CD4-positive, alpha-beta memory T cell (primary cell): ENCODE data around the gene PRDM16. TPM values are rescaled to one million over a fixed set of nuclear protein-coding genes. Genes with fewer than 3 reads are reported as not detected.

Experiments used
- CTCF ChIA-PET: fragments of 350-600 bp; sonication (Branson Sonifier 250); formaldehyde crosslinking; loops from one replicate; lab custom pipeline; 2021; ENCODE audit warnings: inconsistent platforms; ENCODE audit not compliant: partially characterized antibody; lab: Charles Lee
- POLR2A ChIA-PET: fragments of 350-600 bp; sonication (Branson Sonifier 250); formaldehyde crosslinking; loops from one replicate; lab custom pipeline; 2021; ENCODE audit not compliant: partially characterized antibody; lab: Charles Lee
- DNase-seq, 5 donors: peaks; one replicate each; pipeline versions ENCODE4 v3.0.0 to v3.0.0-alpha.2; 2020 to 2022; ENCODE audit warnings: mixed read lengths in 1 of 5
- H3K27ac ChIP-seq: one replicate; pipeline ENCODE4 v1.7.0; 2013; ENCODE audit warnings: low read depth, low read length
- H3K27me3 ChIP-seq: 2 replicates; pipeline ENCODE4 v1.7.0; 2013; ENCODE audit warnings: mild to moderate bottlenecking, low read length, moderate library complexity; ENCODE audit not compliant: insufficient read depth
- H3K36me3 ChIP-seq: 2 replicates; pipeline ENCODE4 v1.7.0; 2013; ENCODE audit warnings: mild to moderate bottlenecking, low read length, moderate library complexity; ENCODE audit not compliant: insufficient read depth
- H3K4me1 ChIP-seq: 2 replicates; pipeline ENCODE4 v1.7.0; 2013; ENCODE audit warnings: mild to moderate bottlenecking, low read length, moderate library complexity; ENCODE audit not compliant: insufficient read depth
- H3K4me3 ChIP-seq, 2 donors: one replicate each; pipeline ENCODE4 v1.7.0; 2013; ENCODE audit warnings: low read length in 2 of 2, mild to moderate bottlenecking in 1 of 2
- H3K9me3 ChIP-seq, 2 donors: one replicate each; pipeline ENCODE4 v1.7.0; 2013; ENCODE audit warnings: low read length in 2 of 2, control low read depth in 1 of 2; ENCODE audit not compliant: control insufficient read depth in 1 of 2
- H3K27ac Mint-ChIP-seq, 7 donors: one replicate each; pipeline ENCODE4 v1.8.0; 2020 to 2021; ENCODE audit warnings: mixed read lengths in 7 of 7, mild to moderate bottlenecking in 6 of 7, inconsistent platforms in 3 of 7, moderate library complexity in 3 of 7
- H3K27me3 Mint-ChIP-seq, 2 donors: one replicate each; pipeline ENCODE4 v1.8.0; 2020 to 2021; ENCODE audit warnings: mixed read lengths in 2 of 2
- H3K36me3 Mint-ChIP-seq, 2 donors: one replicate each; pipeline ENCODE4 v1.8.0; 2020 to 2021; ENCODE audit warnings: mixed read lengths in 2 of 2, inconsistent platforms in 1 of 2, mild to moderate bottlenecking in 1 of 2
- H3K4me1 Mint-ChIP-seq, 4 donors: one replicate each; pipeline ENCODE4 v1.8.0; 2020 to 2021; ENCODE audit warnings: mixed read lengths in 4 of 4, mild to moderate bottlenecking in 1 of 4
- H3K4me3 Mint-ChIP-seq, 8 donors: one replicate each; pipeline ENCODE4 v1.8.0; 2020 to 2021; ENCODE audit warnings: mixed read lengths in 8 of 8, mild to moderate bottlenecking in 7 of 8, moderate library complexity in 6 of 8, inconsistent platforms in 3 of 8
- H3K9me3 Mint-ChIP-seq, 8 donors: one replicate each; pipeline ENCODE4 v1.8.0; 2020 to 2021; ENCODE audit warnings: mixed read lengths in 8 of 8, mild to moderate bottlenecking in 5 of 8, inconsistent platforms in 3 of 8, moderate library complexity in 1 of 8
- intact Hi-C: fragments of 100-400 bp; cut with micrococcal nuclease; formaldehyde crosslinking; loops from one replicate; pipeline ENCODE4 v1.15.1; 2023
- polyA plus RNA-seq, 2 donors: library from polyadenylated mRNA; unstranded; fragments of 300-500 nt; fragmentation: Illumina TruSeq; gene quantifications; one replicate each; pipeline ENCODE4 v1.2.3, GENCODE V29; 2021
- total RNA-seq, 2 experiments: library from RNA; stranded (reverse); gene quantifications; one replicate each; pipeline ENCODE4 v1.2.3, GENCODE V29; 2021

The PRDM16 gene
- total and polyA plus RNA-seq, 4 experiments from 2014 or later = not detected

- no peaks in the 10 kb centered on the region for H3K27me3 ChIP-seq
- ChIA-PET CTCF (no interaction called here), POLR2A (no interaction called here)
- H3K27ac ChIP-seq = no peak overlapping the region
- Mint-ChIP-seq H3K9me3 (no peaks in the 10 kb centered on the region), H3K27me3 (peaks cover 0 to 1% of the 10 kb centered on the region in 2 donors), H3K27ac (no peak overlapping the region), H3K36me3 (no peaks in the 10 kb centered on the region), H3K4me1 (no peaks in the 10 kb centered on the region), H3K4me3 (no peak overlapping the region)
- no peak for DNase-seq
- H3K4me3 ChIP-seq = no peak overlapping the region
- no peaks in the 10 kb centered on the region for H3K4me1 ChIP-seq
- no peaks in the 10 kb centered on the region for H3K36me3 ChIP-seq
- intact Hi-C loops = no loop called here
- H3K9me3 ChIP-seq = no peaks in the 10 kb centered on the region
Measured at GRCh38 chr1:3428899-3429298, 359.9 kb downstream of the PRDM16 start.

- no peak overlapping the region for H3K27ac ChIP-seq
- ChIA-PET CTCF (no interaction called here), POLR2A (no interaction called here)
- no peak overlapping the region for H3K4me3 Mint-ChIP-seq
- H3K36me3 ChIP-seq = no peaks in the 10 kb centered on the region
- peaks cover 0 to 1% of the 10 kb centered on the region in 2 donors for H3K27me3 Mint-ChIP-seq
- no peaks in the 10 kb centered on the region for H3K9me3 Mint-ChIP-seq
- H3K4me3 ChIP-seq = no peak overlapping the region
- no peaks in the 10 kb centered on the region for H3K4me1 Mint-ChIP-seq
- DNase-seq = no peak
- H3K27me3 ChIP-seq = no peaks in the 10 kb centered on the region
- H3K4me1 ChIP-seq = no peaks in the 10 kb centered on the region
- intact Hi-C loops = no loop called here
- H3K27ac Mint-ChIP-seq = no peak overlapping the region
- no peaks in the 10 kb centered on the region for H3K9me3 ChIP-seq
- H3K36me3 Mint-ChIP-seq = no peaks in the 10 kb centered on the region
Measured at GRCh38 chr1:3429320-3429719, 360.3 kb downstream of the PRDM16 start.

GRCh38 chr1:3429766-3430165 lies 360.8 kb downstream of the PRDM16 start:
- peaks cover 0 to 1% of the 10 kb centered on the region in 2 donors for H3K27me3 Mint-ChIP-seq
- intact Hi-C loops = no loop called here
- no peaks in the 10 kb centered on the region for H3K4me1 Mint-ChIP-seq
- Histone ChIP-seq H3K9me3 (no peaks in the 10 kb centered on the region), H3K4me3 (no peak overlapping the region), H3K27ac (no peak overlapping the region), H3K4me1 (no peaks in the 10 kb centered on the region), H3K27me3 (no peaks in the 10 kb centered on the region), H3K36me3 (no peaks in the 10 kb centered on the region)
- ChIA-PET CTCF (no interaction called here), POLR2A (no interaction called here)
- H3K36me3 Mint-ChIP-seq = no peaks in the 10 kb centered on the region
- no peak overlapping the region for H3K4me3 Mint-ChIP-seq
- H3K27ac Mint-ChIP-seq = no peak overlapping the region
- no peak for DNase-seq
- H3K9me3 Mint-ChIP-seq = no peaks in the 10 kb centered on the region

- H3K9me3 Mint-ChIP-seq = no peaks in the 10 kb centered on the region
- no peak overlapping the region for H3K27ac Mint-ChIP-seq
- intact Hi-C loops = no loop called here
- peaks cover 0 to 1% of the 10 kb centered on the region in 2 donors for H3K27me3 Mint-ChIP-seq
- ChIA-PET POLR2A (no interaction called here), CTCF (no interaction called here)
- Histone ChIP-seq H3K36me3 (no peaks in the 10 kb centered on the region), H3K4me1 (no peaks in the 10 kb centered on the region), H3K9me3 (no peaks in the 10 kb centered on the region), H3K4me3 (no peak overlapping the region), H3K27ac (no peak overlapping the region), H3K27me3 (no peaks in the 10 kb centered on the region)
- no peaks in the 10 kb centered on the region for H3K4me1 Mint-ChIP-seq
- H3K4me3 Mint-ChIP-seq = no peak overlapping the region
- H3K36me3 Mint-ChIP-seq = no peaks in the 10 kb centered on the region
- DNase-seq = no peak
Measured at GRCh38 chr1:3430406-3430805, 361.4 kb downstream of the PRDM16 start.

- Histone ChIP-seq H3K27ac (no peak overlapping the region), H3K4me3 (no peak overlapping the region), H3K9me3 (no peaks in the 10 kb centered on the region), H3K27me3 (no peaks in the 10 kb centered on the region), H3K4me1 (no peaks in the 10 kb centered on the region), H3K36me3 (no peaks in the 10 kb centered on the region)
- Mint-ChIP-seq H3K27ac (no peak overlapping the region), H3K9me3 (no peaks in the 10 kb centered on the region), H3K4me1 (no peaks in the 10 kb centered on the region), H3K4me3 (no peak overlapping the region), H3K27me3 (peaks cover 0 to 1% of the 10 kb centered on the region in 2 donors), H3K36me3 (no peaks in the 10 kb centered on the region)
- ChIA-PET CTCF (no interaction called here), POLR2A (no interaction called here)
- DNase-seq = no peak
- intact Hi-C loops = no loop called here
Measured at GRCh38 chr1:3430820-3431219, 361.8 kb downstream of the PRDM16 start.

- Mint-ChIP-seq H3K27me3 (peaks cover 0 to 1% of the 10 kb centered on the region in 2 donors), H3K9me3 (no peaks in the 10 kb centered on the region), H3K36me3 (no peaks in the 10 kb centered on the region), H3K4me1 (no peaks in the 10 kb centered on the region), H3K27ac (no peak overlapping the region), H3K4me3 (no peak overlapping the region)
- no peak for DNase-seq
- POLR2A ChIA-PET = no interaction called here
- intact Hi-C loops = no loop called here
- no peaks in the 10 kb centered on the region for H3K27me3 ChIP-seq
- CTCF ChIA-PET = no interaction called here
- no peak overlapping the region for H3K4me3 ChIP-seq
- H3K9me3 ChIP-seq = no peaks in the 10 kb centered on the region
- no peaks in the 10 kb centered on the region for H3K36me3 ChIP-seq
- no peak overlapping the region for H3K27ac ChIP-seq
- H3K4me1 ChIP-seq = no peaks in the 10 kb centered on the region
Measured at GRCh38 chr1:3431266-3431665, 362.3 kb downstream of the PRDM16 start.

GRCh38 chr1:3431686-3432085 lies 362.7 kb downstream of the PRDM16 start:
- H3K27me3 ChIP-seq = no peaks in the 10 kb centered on the region
- ChIA-PET CTCF (no interaction called here), POLR2A (no interaction called here)
- Mint-ChIP-seq H3K27ac (no peak overlapping the region), H3K36me3 (no peaks in the 10 kb centered on the region), H3K4me3 (no peak overlapping the region), H3K4me1 (no peaks in the 10 kb centered on the region), H3K27me3 (peaks cover 0 to 1% of the 10 kb centered on the region in 2 donors), H3K9me3 (no peaks in the 10 kb centered on the region)
- H3K27ac ChIP-seq = no peak overlapping the region
- DNase-seq = no peak
- H3K4me1 ChIP-seq = no peaks in the 10 kb centered on the region
- no peaks in the 10 kb centered on the region for H3K36me3 ChIP-seq
- H3K9me3 ChIP-seq = no peaks in the 10 kb centered on the region
- H3K4me3 ChIP-seq = no peak overlapping the region
- intact Hi-C loops = no loop called here

GRCh38 chr1:3432306-3432705 lies 363.3 kb downstream of the PRDM16 start:
- POLR2A ChIA-PET = no interaction called here
- H3K9me3 ChIP-seq = no peaks in the 10 kb centered on the region

More at GRCh38 chr1:3432306-3432705, 363.3 kb downstream of the PRDM16 start:
- CTCF ChIA-PET = no interaction called here
- Histone ChIP-seq H3K36me3 (no peaks in the 10 kb centered on the region), H3K27ac (no peak overlapping the region), H3K27me3 (no peaks in the 10 kb centered on the region), H3K4me1 (no peaks in the 10 kb centered on the region), H3K4me3 (no peak overlapping the region)
- H3K4me3 Mint-ChIP-seq = no peak overlapping the region
- H3K27me3 Mint-ChIP-seq = peaks cover 0 to 1% of the 10 kb centered on the region in 2 donors
- H3K36me3 Mint-ChIP-seq = no peaks in the 10 kb centered on the region
- H3K4me1 Mint-ChIP-seq = no peaks in the 10 kb centered on the region
- no peak for DNase-seq
- no peak overlapping the region for H3K27ac Mint-ChIP-seq
- H3K9me3 Mint-ChIP-seq = no peaks in the 10 kb centered on the region
- intact Hi-C loops = no loop called here
